Lower lobe of right lung (tissue), 2 donors: ENCODE measurements around the gene FRAS1. TPM values are rescaled to one million over a fixed set of nuclear protein-coding genes. Genes with fewer than 3 reads are reported as not detected.

Experiments used
- ATAC-seq, 2 donors: fragments of 200-7000 bp; cut with Tn5 transposase; one replicate each; pipeline ENCODE4 v1.9.1; 2020 to 2022; ENCODE audit warnings: mild to moderate bottlenecking in 2 of 2, moderate library complexity in 2 of 2
- DNase-seq: peaks from one replicate; pipeline ENCODE4 v3.0.0-alpha.2; 2020
- H3K27ac ChIP-seq: fragments of 200-600 bp; one replicate; pipeline ENCODE4 v1.8.0; 2022
- H3K27me3 ChIP-seq: fragments of 200-600 bp; one replicate; pipeline ENCODE4 v1.8.0; 2022; ENCODE audit warnings: low read depth
- H3K36me3 ChIP-seq: fragments of 200-600 bp; one replicate; pipeline ENCODE4 v1.8.0; 2022; ENCODE audit warnings: mild to moderate bottlenecking
- H3K4me1 ChIP-seq: fragments of 200-600 bp; one replicate; pipeline ENCODE4 v1.8.0; 2022
- H3K4me3 ChIP-seq: fragments of 200-600 bp; one replicate; pipeline ENCODE4 v1.8.0; 2022; ENCODE audit warnings: mild to moderate bottlenecking
- H3K9me3 ChIP-seq: fragments of 200-600 bp; one replicate; pipeline ENCODE4 v1.8.0; 2022
- CTCF ChIP-seq: fragments of 200-600 bp; IDR thresholded peaks from one replicate; pipeline ENCODE4 v1.8.0; 2022; ENCODE audit warnings: antibody characterized with exemption, mild to moderate bottlenecking
- intact Hi-C: fragments of 100-400 bp; cut with DNase I; formaldehyde crosslinking; loops from one replicate; pipeline ENCODE4 v1.11.0; 2022
- total RNA-seq: library from RNA; stranded (reverse); fragmentation: NEBNext Ultra II Directional; extraction: Animal tissue kit (Norgen Biotek cat#: 25700); gene quantifications from one replicate; pipeline ENCODE4 v1.2.1, GENCODE V29; 2021
- donor health status: DM: no; HTN: yes; CAD: no; lungs with severe emphysema.

Gene FRAS1
- total RNA-seq, 1 donor from 2014 or later: 9.2 TPM

GRCh38 chr4:78218260-78218659 is 161.1 kb downstream of the FRAS1 start:
- H3K27ac ChIP-seq: no peak overlapping the region
- H3K4me3 ChIP-seq: no peak overlapping the region
- ATAC-seq (no peak), DNase-seq (no peak)
- H3K36me3 ChIP-seq: no peaks in the 10 kb centered on the region
- no peaks in the 10 kb centered on the region for H3K4me1 ChIP-seq
- no peak for TF ChIP-seq CTCF
- intact Hi-C loops: no loop called here
- H3K27me3 ChIP-seq: no peaks in the 10 kb centered on the region
- H3K9me3 ChIP-seq: no peaks in the 10 kb centered on the region

- intact Hi-C loops: no loop called here
- no peaks in the 10 kb centered on the region for H3K27me3 ChIP-seq
- no peak for DNase-seq
- TF ChIP-seq CTCF: no peak
- no peak for ATAC-seq
- H3K4me1 ChIP-seq: no peaks in the 10 kb centered on the region
- H3K4me3 ChIP-seq: no peak overlapping the region
- H3K36me3 ChIP-seq: no peaks in the 10 kb centered on the region
- H3K27ac ChIP-seq: no peak overlapping the region
- H3K9me3 ChIP-seq: no peaks in the 10 kb centered on the region
Observed at GRCh38 chr4:78219825-78220224, 162.7 kb downstream of the FRAS1 start.

GRCh38 chr4:78220283-78220682 is 163.2 kb downstream of the FRAS1 start:
- Histone ChIP-seq H3K4me1 (no peaks in the 10 kb centered on the region), H3K4me3 (no peak overlapping the region), H3K36me3 (no peaks in the 10 kb centered on the region), H3K9me3 (no peaks in the 10 kb centered on the region), H3K27ac (no peak overlapping the region), H3K27me3 (no peaks in the 10 kb centered on the region)
- TF ChIP-seq CTCF: no peak
- no peak for ATAC-seq
- intact Hi-C loops: no loop called here
- DNase-seq: no peak

- intact Hi-C loops: no loop called here
- H3K27ac ChIP-seq: no peak overlapping the region
- no peak for DNase-seq
Observed at GRCh38 chr4:78222575-78223186, 165.6 kb downstream of the FRAS1 start.

GRCh38 chr4:78225236-78225635 is 168.1 kb downstream of the FRAS1 start:
- no peaks in the 10 kb centered on the region for H3K27me3 ChIP-seq
- no peak overlapping the region for H3K27ac ChIP-seq
- TF ChIP-seq CTCF: no peak
- ATAC-seq: no peak
- no peak for DNase-seq
- no peaks in the 10 kb centered on the region for H3K36me3 ChIP-seq
- peaks cover 11% of the 10 kb centered on the region for H3K9me3 ChIP-seq
- no peaks in the 10 kb centered on the region for H3K4me1 ChIP-seq
- no peak overlapping the region for H3K4me3 ChIP-seq
- intact Hi-C loops: no loop called here

More at GRCh38 chr4:78222575-78223186, 165.6 kb downstream of the FRAS1 start:
- H3K27me3 ChIP-seq: no peaks in the 10 kb centered on the region
- no peaks in the 10 kb centered on the region for H3K36me3 ChIP-seq
- TF ChIP-seq CTCF: no peak
- ATAC-seq: no peak
- no peaks in the 10 kb centered on the region for H3K4me1 ChIP-seq
- no peak overlapping the region for H3K4me3 ChIP-seq
- peaks cover 11% of the 10 kb centered on the region for H3K9me3 ChIP-seq
